H1 (cell line): ENCODE data around the gene MARCHF2. TPM values are rescaled to one million over a fixed set of nuclear protein-coding genes. Genes with fewer than 3 reads are reported as not detected.

Experiments
- BRCA1 ChIP-seq: IDR thresholded peaks from 2 replicates; pipeline ENCODE4 v1.6.1; 2012; ENCODE audit warnings: low read depth, low read length, improper control_type of control experiment
- EP300 ChIP-seq, 2 experiments: IDR thresholded peaks; 1 replicate in 1 of 2; 2 replicates in 1 of 2; pipeline ENCODE4 v1.6.1; 2011 to 2012; ENCODE audit warnings: low read depth in 2 of 2, low read length in 2 of 2, mild to moderate bottlenecking in 2 of 2, borderline replicate concordance in 1 of 2, inconsistent platforms in 1 of 2, moderate library complexity in 1 of 2
- GABPA ChIP-seq: IDR thresholded peaks from 2 replicates; pipeline ENCODE4 v1.6.1; 2011; ENCODE audit warnings: mild to moderate bottlenecking, low read length, moderate library complexity, borderline replicate concordance; ENCODE audit not compliant: insufficient read depth
- KDM1A ChIP-seq: fragments of 200-600, 300-600 bp; sonication (generic); IDR thresholded peaks from 2 replicates; pipeline ENCODE4 v1.7.1; 2016; ENCODE audit warnings: mild to moderate bottlenecking, low read length, borderline replicate concordance
- MAX ChIP-seq: IDR thresholded peaks from 2 replicates; pipeline ENCODE4 v1.6.1; 2012; ENCODE audit warnings: inconsistent platforms
- RBBP5 ChIP-seq: IDR thresholded peaks from 2 replicates; pipeline ENCODE4 v1.7.1; 2012; ENCODE audit warnings: low read depth, mild to moderate bottlenecking, inconsistent platforms, low read length, moderate library complexity, borderline replicate concordance
- SIX5 ChIP-seq: IDR thresholded peaks from 2 replicates; pipeline ENCODE4 v1.6.1; 2011; ENCODE audit warnings: mild to moderate bottlenecking, low read depth, low read length
- SP1 ChIP-seq: IDR thresholded peaks from 2 replicates; pipeline ENCODE4 v1.6.1; 2011; ENCODE audit warnings: low read depth, low read length
- YY1 ChIP-seq: IDR thresholded peaks from 2 replicates; pipeline ENCODE4 v1.6.1; 2011; ENCODE audit warnings: low read depth, mild to moderate bottlenecking, low read length
- polyA plus RNA-seq, 7 experiments: library from polyadenylated mRNA; depleted of rRNA in 3 of 7; stranded (reverse) in 5 of 7; unstranded in 2 of 7; fragments of >200 nt in 5 of 7; fragments of 200-250 nt in 2 of 7; gene quantifications; 1 replicate in 5 of 7; 2 replicates in 1 of 7; 4 replicates in 1 of 7; pipeline versions ENCODE4 v1.2.1 to v1.2.3, GENCODE V29; 2011 to 2013; ENCODE audit warnings: missing spikeins in 2 of 7, mixed read lengths in 2 of 7
- total RNA-seq: library from RNA; stranded (reverse); fragmentation: NEBNext Ultra II Directional; extraction: Animal tissue kit (Norgen Biotek cat#: 25700); gene quantifications from 2 replicates; pipeline ENCODE4 v1.2.1, GENCODE V29; 2021

The MARCHF2 gene
- total and polyA plus RNA-seq, 2 of the 8 experiments (the other 6 are each of a cell fraction or from before 2014, with no cell fraction given) = 18.5 to 46.2 TPM

- TF ChIP-seq RBBP5 = no peak
- no peak for TF ChIP-seq BRCA1
- TF ChIP-seq EP300 (IDR thresholded peaks at IDR 0.05; ENCODE audit: borderline replicate concordance in 1 of 2, low read depth in 2 of 2, low read length in 2 of 2) = no peak
- no peak for TF ChIP-seq YY1
- no peak; the same call in 1 of the 2 replicates for TF ChIP-seq MAX
- TF ChIP-seq SP1 = peak; percentile 40; the same call in 1 of the 2 replicates
- peak; percentile 34; the same call in 1 of the 2 replicates for TF ChIP-seq GABPA
- peak; percentile 44; the same call in 1 of the 2 replicates for TF ChIP-seq KDM1A
- TF ChIP-seq SIX5 = no peak
- TF ChIP-seq, all 59 proteins: peak for 6
These were observed 16.4 kb upstream of the MARCHF2 start (continued) for GRCh38 chr19:8396563-8397203.
